GM19025 (cell line): Measurements from ENCODE around the gene NF2.
"Not testable (repeated sequence)": the region's sequence is repeated elsewhere in the genome, so short reads cannot be mapped to it uniquely, and the experiment has no call there.

Experiments used
- ATAC-seq: cut with Tn5 transposase; IDR thresholded peaks from one replicate; pipeline ENCODE4 v1.9.1; 2021; ENCODE audit warnings: mild to moderate bottlenecking, low read depth, moderate library complexity; ENCODE audit not compliant: unreplicated experiment

The NF2 gene

GRCh38 chr22:29594447-29594846, 9.0 kb upstream of the NF2 start:
- not testable (repeated sequence) for ATAC-seq

DNA sequence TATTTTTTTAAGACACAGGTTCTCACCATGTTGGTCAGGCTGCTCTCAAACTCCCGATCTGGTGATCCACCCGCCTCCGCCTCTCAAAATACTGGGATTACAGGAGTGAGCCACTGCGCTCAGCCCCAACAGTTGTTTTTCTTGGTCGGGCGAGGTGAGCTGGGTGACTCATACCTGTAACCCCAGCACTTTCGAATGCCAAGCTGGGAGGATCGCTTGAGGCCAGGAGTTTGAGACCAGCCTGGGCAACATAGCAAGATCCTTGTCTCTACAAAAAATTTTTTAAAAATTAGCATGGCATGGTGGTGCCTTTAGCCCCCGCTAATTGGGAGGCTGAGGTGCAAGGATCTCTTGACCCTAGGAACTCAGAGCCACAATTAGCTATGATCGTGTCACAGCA, 7.0 kb upstream of the NF2 start:
- ATAC-seq = no peak

- not testable (repeated sequence) for ATAC-seq
Measured at GRCh38 chr22:29597871-29598683, 5.4 kb upstream of the NF2 start.

DNA sequence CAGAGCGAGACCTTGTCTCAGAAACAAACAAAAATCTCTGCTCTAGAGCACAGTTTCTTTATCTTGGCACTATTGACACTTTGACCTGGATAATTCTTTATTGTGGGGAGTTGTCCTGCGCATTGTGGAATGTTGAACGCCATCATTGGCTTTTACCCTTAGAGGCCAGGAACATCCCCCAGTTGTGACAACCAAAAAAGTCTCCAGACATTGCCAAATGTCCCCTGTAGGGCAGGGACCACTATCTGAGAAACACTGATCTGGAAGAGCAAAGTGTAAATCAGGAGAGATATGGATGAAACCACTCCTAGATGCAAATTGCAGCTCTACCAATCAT, 4.8 kb upstream of the NF2 start:
- ATAC-seq = no peak

DNA sequence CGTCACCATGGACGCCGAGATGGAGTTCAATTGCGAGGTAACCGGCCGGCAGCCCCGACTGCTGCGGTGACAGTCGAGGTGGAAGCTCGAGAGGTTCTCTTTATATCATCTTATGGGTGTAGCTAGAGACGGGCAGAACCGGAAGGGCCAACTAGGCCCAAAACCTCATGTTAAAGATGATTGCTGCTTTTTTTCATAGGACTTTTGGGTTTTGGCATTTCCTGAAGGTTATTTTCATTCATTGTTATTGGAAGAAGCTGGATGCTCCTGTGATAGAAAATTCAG, 585 bp downstream of the NF2 start:
- ATAC-seq = no peak

DNA sequence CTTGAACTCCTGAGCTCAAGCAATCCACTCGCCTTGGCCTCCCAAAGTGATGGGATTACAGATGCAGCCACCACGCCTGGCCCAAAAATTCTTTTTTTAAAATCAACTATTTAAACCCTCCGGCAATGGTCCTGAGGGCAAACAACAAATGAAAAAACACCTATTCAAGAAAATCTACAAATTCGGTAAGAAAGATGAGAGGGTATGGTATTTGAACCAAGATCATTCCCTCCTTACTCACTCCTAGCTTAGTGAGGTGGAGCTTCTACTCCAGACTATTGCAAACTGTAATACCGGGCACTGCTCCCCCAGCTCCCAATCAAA, 2.1 kb downstream of the NF2 start:
- ATAC-seq = no peak

DNA sequence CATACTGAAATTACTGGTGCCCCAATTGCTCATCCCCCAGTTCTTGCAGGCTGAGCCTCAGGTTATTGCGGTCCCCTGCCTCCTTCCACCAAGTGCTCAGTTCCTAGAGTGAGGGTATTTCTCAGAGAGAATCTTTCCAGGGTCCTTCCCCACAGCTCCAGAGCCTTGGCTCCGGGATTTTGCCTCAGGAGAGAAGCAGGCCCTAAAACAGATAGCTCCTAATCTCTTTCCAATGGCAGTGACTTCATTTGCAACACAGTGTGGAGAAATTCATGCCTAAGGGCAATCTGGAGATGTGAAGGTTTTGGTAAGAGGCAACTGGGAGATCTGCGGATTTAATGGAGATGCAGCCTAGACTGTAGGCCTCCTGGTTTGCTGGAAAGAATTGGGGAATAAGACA, 2.9 kb downstream of the NF2 start:
- ATAC-seq = no peak

DNA sequence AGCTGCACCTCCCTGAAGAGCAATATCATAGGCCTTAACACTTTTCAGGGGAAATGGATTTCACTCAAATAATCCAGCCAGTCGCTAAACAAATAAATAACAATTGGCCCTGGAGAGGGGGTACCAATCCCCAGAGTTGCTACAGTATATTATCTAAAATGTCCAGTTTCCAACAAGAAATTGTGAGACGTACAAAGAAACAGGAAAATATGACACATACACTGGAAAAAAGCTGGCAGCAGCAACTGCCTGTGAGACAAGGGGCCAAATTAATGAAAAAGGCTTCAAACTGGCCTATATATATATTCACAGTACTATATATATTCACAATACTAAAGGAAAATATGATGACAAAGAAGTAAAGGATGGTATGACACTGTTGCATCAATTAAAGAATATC, 4.0 kb downstream of the NF2 start:
- ATAC-seq = no peak

DNA sequence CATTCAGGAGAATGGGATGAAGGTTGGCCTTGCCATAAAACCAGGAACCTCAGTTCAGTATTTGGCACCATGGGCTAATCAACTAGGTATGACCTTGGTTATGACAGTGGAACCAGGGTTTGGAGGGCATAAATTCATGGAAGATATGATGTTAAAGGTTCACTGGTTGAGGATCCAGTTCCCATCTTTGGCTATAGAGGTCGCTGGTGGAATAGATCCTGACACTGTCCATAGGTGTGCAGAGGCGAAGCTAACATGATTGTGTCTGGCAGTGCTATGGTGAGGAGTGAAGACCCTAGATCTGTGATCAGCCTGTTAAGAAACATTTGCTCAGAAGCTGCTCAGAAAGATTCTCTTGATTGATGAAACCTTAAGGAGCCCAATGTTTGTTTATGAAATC, 5.7 kb downstream of the NF2 start:
- ATAC-seq = no peak

- no peak for ATAC-seq
Measured at GRCh38 chr22:29610780-29611179, 7.3 kb downstream of the NF2 start.

- ATAC-seq = no peak
Measured at GRCh38 chr22:29615705-29616327, 12.4 kb downstream of the NF2 start.

GRCh38 chr22:29617922-29618629, 14.6 kb downstream of the NF2 start:
- ATAC-seq = no peak

DNA sequence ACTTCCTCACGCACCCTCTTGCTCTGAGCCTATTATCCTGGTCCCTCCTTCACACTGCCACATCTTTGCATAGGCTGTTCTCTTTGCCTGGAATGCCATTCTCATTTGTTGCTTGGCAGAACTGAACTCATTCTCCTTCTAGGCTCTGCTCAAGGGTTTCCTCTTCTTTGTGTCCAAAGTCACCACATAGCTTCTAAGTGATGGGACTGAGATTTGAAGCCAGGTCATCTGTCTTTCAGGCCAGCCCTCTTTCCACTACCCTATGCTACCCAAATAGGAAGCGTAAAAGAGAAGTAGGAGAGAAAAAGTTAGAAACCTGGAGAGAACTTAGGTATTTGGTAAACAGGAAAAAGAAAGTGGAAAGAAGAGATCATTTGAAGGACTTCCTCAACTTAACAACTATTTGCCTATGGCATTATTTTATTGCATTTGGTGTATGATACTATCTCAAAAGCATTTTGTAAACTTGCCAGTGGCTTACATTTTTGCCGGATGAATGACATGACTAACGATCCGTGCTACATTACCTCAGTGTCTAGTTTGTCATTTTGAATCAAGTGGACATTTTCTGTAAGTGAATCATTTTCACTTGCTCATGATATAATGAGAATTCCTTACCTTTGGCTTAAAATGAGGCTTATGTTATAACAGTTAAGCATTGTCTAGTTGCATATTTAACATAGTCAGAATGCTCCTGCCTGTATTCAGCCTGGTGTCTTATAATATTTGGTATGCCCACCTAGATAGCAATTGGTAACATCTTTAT, 18.5 kb downstream of the NF2 start:
- no peak for ATAC-seq

DNA sequence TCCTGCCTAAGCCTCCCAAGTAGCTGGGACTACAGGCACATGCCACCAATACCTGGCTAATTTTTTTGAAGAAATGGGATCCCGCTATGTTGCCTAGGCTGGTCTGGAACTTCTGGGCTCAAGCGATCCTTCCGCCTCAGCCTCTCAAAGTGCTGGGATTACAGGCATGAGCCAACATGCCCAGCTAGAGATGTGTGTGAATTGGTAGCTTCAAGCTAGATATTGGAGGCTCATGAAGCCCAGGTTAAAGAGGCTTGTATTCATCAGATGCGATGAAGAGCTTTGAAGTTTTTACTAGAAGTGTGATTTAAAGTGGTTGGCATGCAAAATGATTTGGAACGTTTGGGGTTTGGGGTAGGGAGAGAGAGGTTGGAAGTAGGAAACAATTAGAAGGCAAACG, 19.6 kb downstream of the NF2 start:
- no peak for ATAC-seq

DNA sequence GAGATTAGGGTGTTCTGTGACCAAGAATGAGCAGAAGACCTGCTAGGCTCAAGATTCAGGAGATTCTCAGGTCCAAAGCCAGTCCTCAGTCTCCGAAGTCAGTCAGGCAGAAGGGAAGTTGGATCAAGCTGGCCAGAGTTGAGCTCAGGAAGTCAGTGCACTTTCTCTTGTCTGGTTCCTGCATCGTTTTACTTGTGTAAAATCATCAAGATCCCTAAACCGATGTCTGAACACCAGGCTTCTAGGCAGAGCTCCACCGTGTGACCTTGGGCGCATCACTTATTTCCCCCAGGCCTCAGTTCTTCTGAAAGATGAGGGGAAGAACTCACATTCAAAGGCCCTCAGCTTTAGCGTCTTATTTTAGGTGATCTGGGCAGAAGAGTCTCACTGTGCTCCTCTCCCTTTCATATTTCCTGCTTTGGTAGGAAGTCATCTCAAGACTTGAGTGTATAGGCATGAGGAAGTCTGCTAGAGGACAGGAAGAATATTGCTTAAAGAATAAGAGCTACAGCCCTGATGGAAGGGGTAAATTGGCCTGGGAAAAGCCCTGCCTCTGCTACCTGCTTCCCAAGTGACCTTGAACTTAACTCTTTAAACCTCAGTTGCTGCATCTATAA, 20.2 kb downstream of the NF2 start:
- no peak for ATAC-seq

DNA sequence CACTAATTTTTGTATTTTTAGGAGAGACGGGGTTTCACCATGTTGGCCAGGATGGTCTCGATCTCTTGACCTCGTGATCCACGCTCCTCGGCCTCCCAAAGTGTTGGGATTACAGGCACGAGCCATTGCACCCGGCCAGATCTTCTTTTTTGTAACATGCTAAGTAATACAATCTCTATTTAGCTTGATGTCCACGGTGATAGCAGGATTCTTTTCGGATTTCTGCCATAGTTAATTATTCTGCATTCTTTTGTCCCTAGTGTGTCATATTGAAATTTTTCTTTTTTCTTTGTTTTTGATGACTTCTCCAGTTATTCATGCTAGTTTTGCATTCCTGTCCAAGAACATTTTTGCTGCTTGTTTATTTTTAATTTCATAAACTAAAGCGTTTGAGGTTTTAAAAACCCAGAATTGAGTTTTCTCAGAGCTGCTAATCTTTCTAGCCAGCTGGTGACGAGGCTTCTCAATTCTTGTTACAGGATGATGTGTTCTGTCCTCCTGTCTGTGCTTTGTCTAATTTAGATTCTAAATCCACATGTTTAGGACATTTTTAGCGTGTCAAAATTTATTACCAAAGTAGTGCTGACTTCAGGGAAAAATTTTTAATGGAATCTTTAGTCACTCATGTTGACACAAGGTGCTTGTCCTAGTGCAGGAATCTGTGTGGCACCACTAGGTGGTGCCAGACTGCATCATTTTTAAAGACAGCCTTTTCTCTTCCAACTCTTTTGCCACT, 21.8 kb downstream of the NF2 start:
- ATAC-seq = no peak

DNA sequence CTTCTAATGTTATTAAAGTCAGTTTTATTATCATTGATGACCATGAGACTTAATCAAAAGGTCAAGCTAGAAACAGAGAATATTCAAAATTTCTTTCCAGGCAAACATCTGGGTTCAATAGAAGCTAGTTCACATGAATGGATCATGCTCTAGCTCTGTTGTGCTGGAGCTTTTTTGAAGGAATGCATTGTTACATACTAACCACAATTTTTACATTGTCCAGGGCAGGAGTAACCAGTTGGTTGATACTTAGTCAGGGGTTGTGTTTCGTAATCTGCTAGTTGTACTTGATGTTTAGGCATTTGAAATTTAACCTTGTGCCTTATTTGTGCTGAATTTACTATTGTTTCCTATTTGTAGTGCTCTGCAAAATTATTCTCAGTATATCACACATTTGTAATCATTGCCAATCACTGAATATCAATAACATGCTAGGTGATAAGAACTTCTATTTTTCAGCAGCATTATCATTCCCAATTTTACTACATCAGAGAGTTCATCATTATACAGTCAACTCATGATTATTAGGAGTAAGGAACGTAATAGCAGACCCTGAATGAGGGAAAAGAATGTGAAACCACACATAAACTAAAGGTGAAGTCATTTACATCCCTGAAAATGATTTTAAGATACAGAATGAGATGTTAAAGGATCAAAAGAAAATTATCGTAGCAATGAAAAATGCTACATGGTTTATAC, 23.2 kb downstream of the NF2 start:
- ATAC-seq = no peak

DNA sequence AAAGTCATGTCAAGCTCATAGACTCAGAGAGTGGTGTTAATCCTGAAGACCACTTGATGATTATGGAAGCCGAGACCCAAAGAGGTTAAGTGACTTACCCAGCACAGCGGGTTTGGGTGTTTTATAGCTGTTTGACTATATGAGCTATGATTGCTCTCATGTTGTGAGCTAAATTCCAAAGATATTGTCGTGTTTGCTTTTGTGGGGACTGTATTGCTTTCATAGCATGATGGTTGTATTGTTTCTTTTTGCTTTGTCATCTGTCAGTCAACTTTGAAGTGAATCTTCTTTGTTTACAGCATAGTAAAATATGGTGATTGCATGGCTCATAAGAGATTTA, 23.7 kb downstream of the NF2 start:
- ATAC-seq = no peak

- ATAC-seq = no peak
Measured at GRCh38 chr22:29628996-29629902, 25.8 kb downstream of the NF2 start.
